ENCODE results near the gene NUMA1. TPM values are rescaled to one million over a fixed set of nuclear protein-coding genes. Genes with fewer than 3 reads are reported as not detected.

The NUMA1 gene
- total and polyA plus RNA-seq, 2 of the 13 experiments (the other 11 are each of a cell fraction or from before 2014, with no cell fraction given): 57.3 to 60.2 TPM

DNA sequence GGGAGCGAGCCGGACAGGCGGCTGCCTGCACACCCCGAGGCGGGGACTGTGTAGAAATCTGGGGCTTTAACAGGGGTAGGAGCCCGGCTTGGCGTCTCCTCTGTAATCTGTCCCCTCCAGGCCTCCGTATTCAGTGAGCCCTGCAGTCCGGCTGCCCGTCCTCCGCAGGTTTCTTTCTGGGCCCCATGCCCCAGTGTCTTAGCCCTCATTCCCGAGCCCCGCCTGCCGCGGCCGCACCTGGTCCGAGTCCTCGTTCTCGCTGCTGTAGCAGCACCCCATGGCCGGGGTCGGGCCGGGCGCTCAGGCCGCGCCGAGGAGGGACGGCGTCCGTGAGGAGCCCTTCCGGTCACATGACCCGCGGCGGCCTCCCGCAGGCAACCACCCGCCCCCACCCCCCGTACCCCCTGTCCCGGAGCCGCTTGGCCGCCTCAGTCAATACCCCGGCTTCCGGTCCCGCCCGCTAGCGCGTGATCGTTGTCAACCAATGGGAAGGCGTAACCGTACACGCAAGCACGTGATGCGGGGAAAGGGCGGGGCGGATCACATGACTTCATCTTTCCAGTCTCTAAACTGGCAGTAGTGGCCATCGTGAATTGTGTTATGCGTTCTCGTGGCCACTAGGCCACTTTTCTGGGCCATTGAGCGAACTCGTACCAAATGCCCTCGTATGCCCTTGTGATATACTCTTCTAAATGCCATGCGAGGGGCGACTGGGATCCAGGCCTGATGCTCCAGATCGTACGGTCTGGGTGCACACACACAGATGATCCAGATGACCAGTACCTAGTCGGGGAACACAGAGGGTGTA, 22.8 kb upstream of the NUMA1 start, which contains the start of gene LAMTOR1 (continued):
- TF ChIP-seq ZNF768 (CRISPR knock-in tag; IDR thresholded peaks at IDR 0.05): no peak; the same call in 1 of the 2 replicates
- TF ChIP-seq, protein P1, sequence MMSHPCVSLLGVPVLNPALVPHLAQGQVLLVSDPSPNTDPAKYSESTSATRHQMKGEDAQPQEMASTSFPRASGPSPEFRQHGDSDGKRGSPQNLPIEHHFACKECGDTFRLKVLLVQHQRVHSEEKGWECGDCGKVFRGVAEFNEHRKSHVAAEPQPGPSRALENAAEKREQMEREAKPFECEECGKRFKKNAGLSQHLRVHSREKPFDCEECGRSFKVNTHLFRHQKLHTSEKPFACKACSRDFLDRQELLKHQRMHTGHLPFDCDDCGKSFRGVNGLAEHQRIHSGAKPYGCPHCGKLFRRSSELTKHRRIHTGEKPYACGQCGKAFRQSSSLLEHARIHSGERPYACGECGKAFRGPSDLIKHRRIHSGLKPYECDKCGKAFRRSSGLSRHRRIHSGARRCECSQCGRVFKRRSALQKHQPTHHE (CRISPR knock-in tag; IDR thresholded peaks at IDR 0.05; ENCODE audit: borderline replicate concordance): 0 out of 2 replicates have a peak, but pooled peaks have one; percentile 19
- TF ChIP-seq KDM5A (IDR thresholded peaks at IDR 0.05; ENCODE audit: borderline replicate concordance, low read length): peak; percentile 88
- TF ChIP-seq IKZF4 (CRISPR knock-in tag; IDR thresholded peaks at IDR 0.05; ENCODE audit: borderline replicate concordance, low read depth, not compliant biosample characterization): peak; percentile 25
- TF ChIP-seq HOXA5 (CRISPR knock-in tag; IDR thresholded peaks at IDR 0.05): peak; percentile 60
- TF ChIP-seq MTF2 (CRISPR knock-in tag; IDR thresholded peaks at IDR 0.05; ENCODE audit: borderline replicate concordance): no peak
- no peak for TF ChIP-seq TP53 (CRISPR knock-in tag; conservative IDR thresholded peaks at IDR 0.05)
- peak; percentile 38; the same call in 1 of the 2 replicates for TF ChIP-seq RFXAP (CRISPR knock-in tag; IDR thresholded peaks at IDR 0.05; ENCODE audit: borderline replicate concordance)
- no peak for TF ChIP-seq PRPF4 (IDR thresholded peaks at IDR 0.05; ENCODE audit: low read depth, low read length, poor library complexity, severe bottlenecking)
- TF ChIP-seq, protein P2, sequence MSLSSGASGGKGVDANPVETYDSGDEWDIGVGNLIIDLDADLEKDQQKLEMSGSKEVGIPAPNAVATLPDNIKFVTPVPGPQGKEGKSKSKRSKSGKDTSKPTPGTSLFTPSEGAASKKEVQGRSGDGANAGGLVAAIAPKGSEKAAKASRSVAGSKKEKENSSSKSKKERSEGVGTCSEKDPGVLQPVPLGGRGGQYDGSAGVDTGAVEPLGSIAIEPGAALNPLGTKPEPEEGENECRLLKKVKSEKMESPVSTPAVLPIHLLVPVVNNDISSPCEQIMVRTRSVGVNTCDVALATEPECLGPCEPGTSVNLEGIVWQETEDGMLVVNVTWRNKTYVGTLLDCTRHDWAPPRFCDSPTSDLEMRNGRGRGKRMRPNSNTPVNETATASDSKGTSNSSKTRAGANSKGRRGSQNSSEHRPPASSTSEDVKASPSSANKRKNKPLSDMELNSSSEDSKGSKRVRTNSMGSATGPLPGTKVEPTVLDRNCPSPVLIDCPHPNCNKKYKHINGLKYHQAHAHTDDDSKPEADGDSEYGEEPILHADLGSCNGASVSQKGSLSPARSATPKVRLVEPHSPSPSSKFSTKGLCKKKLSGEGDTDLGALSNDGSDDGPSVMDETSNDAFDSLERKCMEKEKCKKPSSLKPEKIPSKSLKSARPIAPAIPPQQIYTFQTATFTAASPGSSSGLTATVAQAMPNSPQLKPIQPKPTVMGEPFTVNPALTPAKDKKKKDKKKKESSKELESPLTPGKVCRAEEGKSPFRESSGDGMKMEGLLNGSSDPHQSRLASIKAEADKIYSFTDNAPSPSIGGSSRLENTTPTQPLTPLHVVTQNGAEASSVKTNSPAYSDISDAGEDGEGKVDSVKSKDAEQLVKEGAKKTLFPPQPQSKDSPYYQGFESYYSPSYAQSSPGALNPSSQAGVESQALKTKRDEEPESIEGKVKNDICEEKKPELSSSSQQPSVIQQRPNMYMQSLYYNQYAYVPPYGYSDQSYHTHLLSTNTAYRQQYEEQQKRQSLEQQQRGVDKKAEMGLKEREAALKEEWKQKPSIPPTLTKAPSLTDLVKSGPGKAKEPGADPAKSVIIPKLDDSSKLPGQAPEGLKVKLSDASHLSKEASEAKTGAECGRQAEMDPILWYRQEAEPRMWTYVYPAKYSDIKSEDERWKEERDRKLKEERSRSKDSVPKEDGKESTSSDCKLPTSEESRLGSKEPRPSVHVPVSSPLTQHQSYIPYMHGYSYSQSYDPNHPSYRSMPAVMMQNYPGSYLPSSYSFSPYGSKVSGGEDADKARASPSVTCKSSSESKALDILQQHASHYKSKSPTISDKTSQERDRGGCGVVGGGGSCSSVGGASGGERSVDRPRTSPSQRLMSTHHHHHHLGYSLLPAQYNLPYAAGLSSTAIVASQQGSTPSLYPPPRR (CRISPR knock-in tag; IDR thresholded peaks at IDR 0.05; ENCODE audit: borderline replicate concordance): no peak
- TF ChIP-seq ZNF556 (CRISPR knock-in tag; IDR thresholded peaks at IDR 0.05; ENCODE audit: borderline replicate concordance): no peak
- TF ChIP-seq, protein P3, sequence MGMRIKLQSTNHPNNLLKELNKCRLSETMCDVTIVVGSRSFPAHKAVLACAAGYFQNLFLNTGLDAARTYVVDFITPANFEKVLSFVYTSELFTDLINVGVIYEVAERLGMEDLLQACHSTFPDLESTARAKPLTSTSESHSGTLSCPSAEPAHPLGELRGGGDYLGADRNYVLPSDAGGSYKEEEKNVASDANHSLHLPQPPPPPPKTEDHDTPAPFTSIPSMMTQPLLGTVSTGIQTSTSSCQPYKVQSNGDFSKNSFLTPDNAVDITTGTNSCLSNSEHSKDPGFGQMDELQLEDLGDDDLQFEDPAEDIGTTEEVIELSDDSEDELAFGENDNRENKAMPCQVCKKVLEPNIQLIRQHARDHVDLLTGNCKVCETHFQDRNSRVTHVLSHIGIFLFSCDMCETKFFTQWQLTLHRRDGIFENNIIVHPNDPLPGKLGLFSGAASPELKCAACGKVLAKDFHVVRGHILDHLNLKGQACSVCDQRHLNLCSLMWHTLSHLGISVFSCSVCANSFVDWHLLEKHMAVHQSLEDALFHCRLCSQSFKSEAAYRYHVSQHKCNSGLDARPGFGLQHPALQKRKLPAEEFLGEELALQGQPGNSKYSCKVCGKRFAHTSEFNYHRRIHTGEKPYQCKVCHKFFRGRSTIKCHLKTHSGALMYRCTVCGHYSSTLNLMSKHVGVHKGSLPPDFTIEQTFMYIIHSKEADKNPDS (CRISPR knock-in tag; IDR thresholded peaks at IDR 0.05): no peak; the same call in 1 of the 2 replicates
- no peak for TF ChIP-seq PHB2 (IDR thresholded peaks at IDR 0.05; ENCODE audit: partially characterized antibody)
- TF ChIP-seq, protein P4, sequence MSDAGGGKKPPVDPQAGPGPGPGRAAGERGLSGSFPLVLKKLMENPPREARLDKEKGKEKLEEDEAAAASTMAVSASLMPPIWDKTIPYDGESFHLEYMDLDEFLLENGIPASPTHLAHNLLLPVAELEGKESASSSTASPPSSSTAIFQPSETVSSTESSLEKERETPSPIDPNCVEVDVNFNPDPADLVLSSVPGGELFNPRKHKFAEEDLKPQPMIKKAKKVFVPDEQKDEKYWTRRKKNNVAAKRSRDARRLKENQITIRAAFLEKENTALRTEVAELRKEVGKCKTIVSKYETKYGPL (CRISPR knock-in tag; IDR thresholded peaks at IDR 0.05): no peak
- TF ChIP-seq ZNF598 (CRISPR knock-in tag; IDR thresholded peaks at IDR 0.05; ENCODE audit: borderline replicate concordance): no peak
- no peak for TF ChIP-seq HMG20A (CRISPR knock-in tag; IDR thresholded peaks at IDR 0.05; ENCODE audit: borderline replicate concordance)
- peak; percentile 71 for TF ChIP-seq SP5 (CRISPR knock-in tag; IDR thresholded peaks at IDR 0.05; ENCODE audit: borderline replicate concordance, low read depth)
- TF ChIP-seq RFXANK (CRISPR knock-in tag; IDR thresholded peaks at IDR 0.05): no peak
- no peak for TF ChIP-seq ZNF335 (CRISPR knock-in tag; IDR thresholded peaks at IDR 0.05)
- TF ChIP-seq, protein P5, sequence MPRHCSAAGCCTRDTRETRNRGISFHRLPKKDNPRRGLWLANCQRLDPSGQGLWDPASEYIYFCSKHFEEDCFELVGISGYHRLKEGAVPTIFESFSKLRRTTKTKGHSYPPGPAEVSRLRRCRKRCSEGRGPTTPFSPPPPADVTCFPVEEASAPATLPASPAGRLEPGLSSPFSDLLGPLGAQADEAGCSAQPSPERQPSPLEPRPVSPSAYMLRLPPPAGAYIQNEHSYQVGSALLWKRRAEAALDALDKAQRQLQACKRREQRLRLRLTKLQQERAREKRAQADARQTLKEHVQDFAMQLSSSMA (CRISPR knock-in tag; IDR thresholded peaks at IDR 0.05): no peak
